ENCODE results near the gene DOLK.
A peak's percentile ranks its signal among the peaks of the same experiment; 100 is the strongest.

Gene DOLK

DNA sequence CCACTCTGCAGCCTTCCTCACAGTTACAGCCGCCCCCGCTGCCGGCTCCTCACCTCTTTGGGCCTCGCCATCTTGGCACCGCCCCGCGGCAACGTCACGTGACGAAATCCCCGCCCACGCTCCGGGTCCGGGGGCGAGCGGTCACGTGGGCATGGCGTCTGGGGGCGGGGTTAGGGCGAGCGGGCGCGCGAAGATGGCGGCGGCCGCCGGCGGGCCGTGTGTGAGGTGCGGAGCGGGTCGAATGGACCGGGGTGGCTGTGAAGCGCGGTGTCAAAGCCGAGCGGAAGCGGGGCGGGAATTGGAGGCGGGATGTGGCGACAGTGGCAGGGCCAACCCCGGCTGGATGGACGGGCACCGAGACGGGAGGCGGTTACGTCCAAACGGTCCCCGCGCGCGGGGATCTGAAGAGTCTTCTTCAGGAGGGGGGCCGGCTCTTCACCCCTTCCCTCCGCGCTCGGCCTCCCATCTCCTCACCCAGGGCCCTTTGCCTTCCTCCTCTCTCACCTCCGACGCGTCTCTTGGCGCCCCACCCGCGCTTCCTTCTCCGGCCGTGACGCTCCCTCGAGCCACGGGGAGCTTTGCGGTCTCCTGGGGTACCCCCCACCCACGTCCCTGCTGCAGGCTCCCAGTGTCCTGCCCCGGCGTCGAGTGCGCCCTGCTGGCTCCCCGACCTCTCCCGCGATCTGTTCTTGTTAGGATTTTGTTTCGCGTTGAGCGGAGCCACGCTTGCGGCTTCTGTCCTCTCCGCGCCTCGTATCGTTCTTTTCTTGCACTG lies at the start of gene DOLK, which contains the start of gene NUP188:
TSS of gene DOLK (minus strand) at position 77 of the 775 bp plus-strand sequence. CDS start 300 bp downstream, outside the sequence.
TSS of gene NUP188 (plus strand) at position 173 of the 775 bp plus-strand sequence. CDS start at position 194, 21 bp downstream.
- Histone ChIP-seq H3K79me2 (ENCODE audit: insufficient read depth, low read length) (peaks cover 6% of the 10 kb centered on the region; the same call in 1 of the 2 replicates), H3K27me3 (ENCODE audit: insufficient read depth, low read length) (no peaks in the 10 kb centered on the region), H3K9me2 (ENCODE audit: low read depth, low read length) (no peaks in the 10 kb centered on the region), H3K36me3 (ENCODE audit: insufficient read depth, low read length) (peaks cover 32% of the 10 kb centered on the region), H4K20me1 (ENCODE audit: insufficient read depth, low read length) (no peaks in the 10 kb centered on the region), H3K27ac (ENCODE audit: low read depth, low read length, poor library complexity, severe bottlenecking) (peak within 1 kb of the TSS; percentile 34), H3K4me2 (ENCODE audit: low read length) (peak within 1 kb of the TSS; percentile 92), H3K9ac (ENCODE audit: low read length) (peak within 1 kb of the TSS; percentile 87), H3K9me3 (ENCODE audit: low read length) (no peaks in the 10 kb centered on the region), H3F3A (ENCODE audit: insufficient read depth, low read length) (no peaks in the 10 kb centered on the region), H2AFZ (ENCODE audit: low read length) (no peak within 1 kb of the TSS), H3K4me1 (ENCODE audit: insufficient read depth, low read length, severe bottlenecking) (peaks cover 13% of the 10 kb centered on the region), H3K4me3 (ENCODE audit: low read depth, low read length, poor library complexity, severe bottlenecking) (peak within 1 kb of the TSS; percentile 84)
- TF ChIP-seq EZH2 (IDR thresholded peaks at IDR 0.05; ENCODE audit: borderline replicate concordance, low read length): no peak
- TF ChIP-seq, protein P1, sequence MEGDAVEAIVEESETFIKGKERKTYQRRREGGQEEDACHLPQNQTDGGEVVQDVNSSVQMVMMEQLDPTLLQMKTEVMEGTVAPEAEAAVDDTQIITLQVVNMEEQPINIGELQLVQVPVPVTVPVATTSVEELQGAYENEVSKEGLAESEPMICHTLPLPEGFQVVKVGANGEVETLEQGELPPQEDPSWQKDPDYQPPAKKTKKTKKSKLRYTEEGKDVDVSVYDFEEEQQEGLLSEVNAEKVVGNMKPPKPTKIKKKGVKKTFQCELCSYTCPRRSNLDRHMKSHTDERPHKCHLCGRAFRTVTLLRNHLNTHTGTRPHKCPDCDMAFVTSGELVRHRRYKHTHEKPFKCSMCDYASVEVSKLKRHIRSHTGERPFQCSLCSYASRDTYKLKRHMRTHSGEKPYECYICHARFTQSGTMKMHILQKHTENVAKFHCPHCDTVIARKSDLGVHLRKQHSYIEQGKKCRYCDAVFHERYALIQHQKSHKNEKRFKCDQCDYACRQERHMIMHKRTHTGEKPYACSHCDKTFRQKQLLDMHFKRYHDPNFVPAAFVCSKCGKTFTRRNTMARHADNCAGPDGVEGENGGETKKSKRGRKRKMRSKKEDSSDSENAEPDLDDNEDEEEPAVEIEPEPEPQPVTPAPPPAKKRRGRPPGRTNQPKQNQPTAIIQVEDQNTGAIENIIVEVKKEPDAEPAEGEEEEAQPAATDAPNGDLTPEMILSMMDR (IDR thresholded peaks at IDR 0.05; ENCODE audit: low read length): no peak

DNA sequence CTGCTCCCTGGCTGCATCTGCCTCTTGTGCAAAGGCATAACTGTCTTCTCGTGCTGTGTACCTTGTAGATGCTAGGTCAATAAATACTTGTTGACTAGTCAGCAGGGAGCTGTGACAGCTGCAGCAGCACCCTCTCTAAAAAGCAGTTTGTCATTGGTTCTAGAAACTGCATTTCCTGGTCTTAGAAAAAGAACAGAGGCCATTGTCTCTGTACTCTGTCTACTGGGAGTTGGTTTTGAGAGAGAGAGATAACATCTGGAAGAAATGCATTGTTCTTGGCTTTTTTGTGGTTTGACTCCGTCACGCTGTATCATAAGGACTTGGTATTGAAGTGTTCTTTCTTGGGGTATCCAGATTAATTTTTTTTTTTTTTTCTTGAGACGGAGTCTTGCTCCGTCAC lies 48.4 kb upstream of the DOLK start:
- Histone ChIP-seq H2AFZ (ENCODE audit: low read length) (no peak overlapping the region), H3K4me2 (ENCODE audit: low read length) (no peak overlapping the region), H3F3A (ENCODE audit: insufficient read depth, low read length) (no peaks in the 10 kb centered on the region), H3K27me3 (ENCODE audit: insufficient read depth, low read length) (no peaks in the 10 kb centered on the region), H3K4me3 (ENCODE audit: low read depth, low read length, poor library complexity, severe bottlenecking) (no peak overlapping the region), H3K9me3 (ENCODE audit: low read length) (no peaks in the 10 kb centered on the region), H3K79me2 (ENCODE audit: insufficient read depth, low read length) (no peaks in the 10 kb centered on the region), H3K4me1 (ENCODE audit: insufficient read depth, low read length, severe bottlenecking) (no peaks in the 10 kb centered on the region), H4K20me1 (ENCODE audit: insufficient read depth, low read length) (no peaks in the 10 kb centered on the region), H3K36me3 (ENCODE audit: insufficient read depth, low read length) (peaks cover 85% of the 10 kb centered on the region), H3K9me2 (ENCODE audit: low read depth, low read length) (no peaks in the 10 kb centered on the region), H3K9ac (ENCODE audit: low read length) (no peak overlapping the region), H3K27ac (ENCODE audit: low read depth, low read length, poor library complexity, severe bottlenecking) (no peak overlapping the region)
- TF ChIP-seq, protein P1 (IDR thresholded peaks at IDR 0.05; ENCODE audit: low read length): no peak
- no peak for TF ChIP-seq EZH2 (IDR thresholded peaks at IDR 0.05; ENCODE audit: borderline replicate concordance, low read length)

DNA sequence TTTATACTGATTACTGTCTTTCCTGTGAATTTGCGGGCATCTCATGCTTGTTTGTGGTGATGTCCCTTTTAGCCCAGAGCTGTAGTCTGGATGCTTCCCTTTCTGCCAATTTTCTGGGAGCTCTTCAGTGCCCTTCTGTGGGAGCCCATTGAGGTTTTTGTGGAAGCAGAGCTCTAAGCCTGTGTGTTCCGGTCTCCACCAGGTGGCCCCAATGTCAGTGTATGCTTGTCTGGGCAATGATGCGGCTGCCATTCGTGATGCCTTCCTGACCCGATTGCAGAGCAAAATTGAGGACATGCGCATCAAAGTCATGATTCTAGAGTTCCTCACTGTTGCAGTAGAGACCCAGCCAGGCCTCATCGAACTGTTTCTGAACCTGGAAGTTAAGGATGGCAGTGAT lies 45.6 kb upstream of the DOLK start:
- H3K27me3 ChIP-seq (ENCODE audit: insufficient read depth, low read length): no peaks in the 10 kb centered on the region
- H3K9ac ChIP-seq (ENCODE audit: low read length): no peak overlapping the region
- H3K4me3 ChIP-seq (ENCODE audit: low read depth, low read length, poor library complexity, severe bottlenecking): no peak overlapping the region
- no peaks in the 10 kb centered on the region for H3K9me2 ChIP-seq (ENCODE audit: low read depth, low read length)
- H2AFZ ChIP-seq (ENCODE audit: low read length): no peak overlapping the region
- H3K27ac ChIP-seq (ENCODE audit: low read depth, low read length, poor library complexity, severe bottlenecking): no peak overlapping the region
- H3K79me2 ChIP-seq (ENCODE audit: insufficient read depth, low read length): no peaks in the 10 kb centered on the region
- no peaks in the 10 kb centered on the region for H3K9me3 ChIP-seq (ENCODE audit: low read length)
- no peaks in the 10 kb centered on the region for H3K4me1 ChIP-seq (ENCODE audit: insufficient read depth, low read length, severe bottlenecking)
- peaks cover 78% of the 10 kb centered on the region for H3K36me3 ChIP-seq (ENCODE audit: insufficient read depth, low read length)
- TF ChIP-seq, protein P1 (IDR thresholded peaks at IDR 0.05; ENCODE audit: low read length): peak; percentile 51; the same call in 1 of the 2 replicates
- TF ChIP-seq EZH2 (IDR thresholded peaks at IDR 0.05; ENCODE audit: borderline replicate concordance, low read length): no peak
- no peaks in the 10 kb centered on the region for H3F3A ChIP-seq (ENCODE audit: insufficient read depth, low read length)
- H4K20me1 ChIP-seq (ENCODE audit: insufficient read depth, low read length): no peaks in the 10 kb centered on the region
- H3K4me2 ChIP-seq (ENCODE audit: low read length): no peak overlapping the region
